Caco-2 (cell line): ENCODE results near the gene THTPA. TPM values are rescaled to one million over a fixed set of nuclear protein-coding genes. Genes with fewer than 3 reads are reported as not detected.

Experiments
- total RNA-seq: library from RNA; stranded (reverse); gene quantifications from 2 replicates; pipeline ENCODE4 v1.2.3, GENCODE V29; 2022

The THTPA gene
- total RNA-seq, 1 experiment from 2014 or later: 9.3 TPM

Other genes with a start within 250 kb of the THTPA start
- 19.1 and 20.8 TPM in 2 replicates for gene BCL2L2, start 249.4 kb upstream of the THTPA start, total RNA-seq
- 196 and 202 TPM in 2 replicates for gene PABPN1, start 234.8 kb upstream of the THTPA start, total RNA-seq
- 3.1 and 3.7 TPM in 2 replicates for gene SLC22A17, start 203.4 kb upstream of the THTPA start, total RNA-seq
- gene EFS, start 191.1 kb upstream of the THTPA start, total RNA-seq: 0.14 and 0.16 TPM in 2 replicates
- gene IL25, start 183.5 kb upstream of the THTPA start, total RNA-seq: not detected in 2 replicates
- gene CMTM5, start 179.2 kb upstream of the THTPA start, total RNA-seq: not detected in 2 replicates
- gene MYH6, start 148.0 kb upstream of the THTPA start, total RNA-seq: not detected in 2 replicates
- 0.07 TPM in 1 of 2 replicates, not detected in the other for gene MYH7, start 120.6 kb upstream of the THTPA start, total RNA-seq
- gene NGDN, start 86.6 kb upstream of the THTPA start, total RNA-seq: 54.5 and 55.0 TPM in 2 replicates
- 1.1 and 1.4 TPM in 2 replicates for gene ZFHX2, start 4.5 kb upstream of the THTPA start, total RNA-seq
- 160 and 164 TPM in 2 replicates for gene AP1G2, start 11.5 kb downstream of the THTPA start, total RNA-seq
- gene JPH4, start 22.5 kb downstream of the THTPA start, total RNA-seq: not detected in 2 replicates
- 12.8 and 21.3 TPM in 2 replicates for gene DHRS2, start 80.1 kb downstream of the THTPA start, total RNA-seq